GM19240 (cell line): ENCODE measurements around the gene FAM53B.
A peak's percentile ranks its signal among the peaks of the same experiment; 100 is the strongest.
"Not testable (repeated sequence)": the region's sequence is repeated elsewhere in the genome, so short reads cannot be mapped to it uniquely, and the experiment has no call there.

Experiments used
- DNase-seq: peaks from one replicate; pipeline ENCODE4 v3.0.0; 2011; ENCODE audit warnings: low spot score; ENCODE audit not compliant: insufficient read length

FAM53B gene

DNA sequence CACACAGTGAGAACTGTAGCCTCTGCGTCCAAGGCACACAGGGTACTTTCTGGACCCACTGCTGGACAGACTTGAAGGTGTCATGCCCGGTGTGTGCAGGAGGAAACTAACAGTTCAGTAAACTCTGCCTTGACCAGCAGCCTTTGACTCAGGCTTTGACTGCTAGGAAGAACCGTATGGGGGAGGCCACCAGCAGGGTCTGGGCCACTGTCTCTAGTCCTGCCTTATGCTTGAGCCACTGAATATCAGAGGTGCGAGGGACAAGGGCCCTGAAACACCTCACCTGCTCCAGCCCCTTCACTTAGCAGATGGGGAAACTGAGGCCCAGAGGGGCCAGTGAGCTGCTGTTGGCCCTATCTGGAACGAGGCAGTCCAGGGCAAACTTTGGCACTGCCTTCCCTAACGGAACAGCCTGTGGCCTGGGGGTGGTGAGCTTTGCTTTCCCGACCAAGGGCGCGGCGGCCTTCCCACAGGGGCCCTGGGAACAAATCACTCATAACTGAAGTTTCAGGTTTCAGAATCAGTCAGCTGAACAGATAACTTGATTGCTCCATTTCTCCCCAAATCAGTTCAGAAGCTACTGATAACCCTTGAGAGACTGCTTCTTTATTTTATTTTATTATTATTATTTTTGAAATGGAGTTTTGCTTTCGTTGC lies 130.0 kb downstream of the FAM53B start:
- peak; percentile 58 for DNase-seq

DNA sequence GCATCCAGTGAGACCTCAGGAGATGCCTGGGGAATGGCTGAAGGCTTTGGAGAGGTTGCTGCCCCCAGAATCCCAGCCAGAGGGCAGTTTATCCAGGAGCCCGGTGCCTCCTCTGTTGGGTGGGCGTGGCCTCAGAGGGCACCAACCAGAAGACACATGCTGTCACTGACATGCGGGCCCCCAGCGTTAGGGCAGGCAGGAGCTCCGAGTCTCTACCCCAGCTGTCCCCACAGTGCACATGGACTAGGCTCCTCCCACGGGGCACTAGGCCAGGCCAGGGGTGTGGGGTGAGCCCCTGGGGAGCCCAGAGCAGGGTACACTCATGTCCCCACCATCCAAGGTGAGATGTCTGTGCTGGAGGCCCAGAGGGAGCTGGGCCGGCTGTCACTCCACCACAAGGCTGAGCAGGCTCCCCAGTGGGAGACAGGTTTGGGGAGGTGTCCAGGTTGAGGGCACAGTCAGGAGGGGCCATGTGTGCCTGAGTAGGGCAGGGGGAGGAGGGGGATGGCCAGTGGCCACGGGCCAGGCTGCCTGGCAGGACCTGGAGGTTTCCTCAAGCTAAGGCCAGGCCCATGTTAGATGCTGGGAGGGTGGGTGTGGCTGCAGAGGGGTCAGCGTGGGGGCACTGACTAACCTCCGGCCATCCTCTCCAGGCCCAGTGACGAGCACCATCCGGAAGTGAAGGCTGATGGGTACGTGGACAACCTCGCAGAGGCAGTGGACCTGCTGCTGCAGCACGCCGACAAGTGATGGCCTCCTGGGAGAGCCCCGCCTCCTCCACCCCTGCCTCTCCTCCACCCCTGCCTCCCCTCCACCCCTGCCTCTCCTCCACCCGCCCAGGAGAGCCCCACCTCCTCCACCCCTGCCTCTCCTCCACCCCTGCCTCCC lies 131.3 kb downstream of the FAM53B start:
- no peak for DNase-seq

DNA sequence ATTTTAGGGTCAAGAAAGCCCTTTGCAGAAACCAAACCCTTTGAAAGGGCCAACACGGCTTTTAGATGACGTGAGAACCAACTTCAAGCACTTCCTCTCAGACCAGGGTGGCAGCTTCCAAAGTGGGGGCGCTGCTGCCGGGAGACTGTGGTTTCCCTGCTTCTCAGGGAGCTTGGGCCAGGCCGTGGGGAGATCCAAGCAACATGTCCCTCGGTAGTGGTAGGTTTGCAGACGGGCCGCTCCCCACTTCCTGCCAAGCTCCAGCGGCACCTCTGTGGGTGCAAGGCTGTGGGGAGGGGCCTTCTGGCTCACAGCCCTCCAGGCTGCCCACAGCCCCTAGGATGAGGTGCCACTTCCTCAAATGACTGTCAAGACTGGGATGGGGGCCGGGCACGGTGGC lies 132.4 kb downstream of the FAM53B start:
- DNase-seq: no peak

DNA sequence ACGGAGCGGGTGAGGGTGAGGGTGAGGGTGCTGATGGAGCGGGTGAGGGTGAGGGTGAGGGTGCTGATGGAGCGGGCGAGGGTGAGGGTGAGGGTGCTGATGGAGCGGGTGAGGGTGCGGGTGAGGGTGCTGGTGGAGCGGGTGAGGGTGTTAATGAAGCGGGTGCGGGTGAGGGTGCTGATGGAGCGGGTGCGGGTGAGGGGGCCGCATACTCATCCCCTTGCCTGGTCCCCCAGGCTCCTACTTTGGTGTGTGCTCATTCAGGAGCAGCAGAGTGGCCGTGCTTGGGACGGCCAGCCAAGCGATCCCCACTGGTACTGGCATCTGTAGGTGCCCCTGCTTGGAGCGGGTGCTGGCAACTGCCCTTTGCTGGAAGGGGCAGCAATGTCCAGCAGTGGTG lies 133.3 kb downstream of the FAM53B start:
- not testable (repeated sequence) for DNase-seq

DNA sequence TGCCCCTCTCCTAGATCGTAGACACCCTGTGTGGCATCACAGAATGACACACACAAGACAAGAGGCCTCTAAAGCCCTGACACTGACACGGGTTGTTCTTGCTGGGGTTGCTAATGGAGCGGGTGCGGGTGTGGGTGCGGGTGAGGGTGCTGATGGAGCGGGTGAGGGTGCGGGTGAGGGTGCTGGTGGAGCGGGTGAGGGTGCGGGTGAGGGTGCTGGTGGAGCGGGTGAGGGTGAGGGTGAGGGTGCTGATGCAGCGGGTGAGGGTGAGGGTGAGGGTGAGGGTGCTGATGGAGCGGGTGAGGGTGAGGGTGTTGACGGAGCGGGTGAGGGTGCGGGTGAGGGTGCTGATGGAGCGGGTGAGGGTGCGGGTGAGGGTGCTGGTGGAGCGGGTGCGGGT lies 134.0 kb downstream of the FAM53B start:
- not testable (repeated sequence) for DNase-seq

DNA sequence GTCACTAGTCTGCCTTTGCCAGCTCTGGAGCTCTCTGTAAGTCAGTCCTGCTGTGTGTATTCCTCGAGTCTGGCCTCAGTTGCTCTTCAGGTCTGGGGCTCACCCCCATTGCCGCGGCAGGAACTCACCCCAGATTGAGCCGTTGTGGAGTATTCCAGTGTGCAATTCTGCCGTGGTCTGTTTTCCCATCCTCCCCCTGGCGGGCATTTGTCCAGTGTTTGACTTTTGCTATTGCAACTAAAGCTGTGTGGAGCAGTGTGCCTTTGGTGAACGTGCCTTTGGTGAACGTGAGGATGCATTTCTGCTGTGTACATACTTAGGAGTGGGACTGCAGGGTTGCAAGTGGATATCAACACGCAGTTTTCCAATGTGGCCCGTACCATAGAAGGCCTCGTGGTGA lies 134.5 kb downstream of the FAM53B start:
- DNase-seq: no peak

DNA sequence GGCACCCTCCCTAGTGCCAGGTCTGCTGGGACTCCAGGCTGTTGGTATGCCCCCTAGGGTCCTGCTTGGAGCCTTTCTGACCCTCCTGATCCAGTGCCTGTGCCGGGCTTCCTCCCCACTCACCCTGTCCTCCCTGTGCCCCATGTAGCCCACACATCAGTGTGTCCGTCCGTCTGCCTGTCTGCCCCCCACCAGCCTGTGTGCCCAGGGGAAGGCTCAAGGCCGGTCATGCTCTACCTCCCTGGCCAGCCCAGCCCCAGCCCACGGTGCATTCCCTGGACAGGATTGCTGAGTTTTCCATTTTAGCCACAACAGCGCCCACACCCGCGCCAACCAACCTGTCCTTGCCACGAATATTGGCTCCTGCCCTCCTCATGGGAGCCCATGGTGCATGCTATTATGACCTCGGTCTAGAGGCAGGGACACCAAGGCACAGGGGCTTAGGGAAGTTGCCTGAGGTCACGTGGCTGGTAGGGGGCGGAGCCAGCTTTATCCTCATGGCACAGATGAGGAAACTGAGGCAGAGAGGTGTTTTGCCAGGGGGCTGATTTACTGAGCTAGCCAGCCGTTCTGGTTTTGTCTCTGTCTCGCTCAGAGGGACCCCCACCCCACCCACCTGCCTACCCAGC lies 136.0 kb downstream of the FAM53B start:
- DNase-seq: no peak

DNA sequence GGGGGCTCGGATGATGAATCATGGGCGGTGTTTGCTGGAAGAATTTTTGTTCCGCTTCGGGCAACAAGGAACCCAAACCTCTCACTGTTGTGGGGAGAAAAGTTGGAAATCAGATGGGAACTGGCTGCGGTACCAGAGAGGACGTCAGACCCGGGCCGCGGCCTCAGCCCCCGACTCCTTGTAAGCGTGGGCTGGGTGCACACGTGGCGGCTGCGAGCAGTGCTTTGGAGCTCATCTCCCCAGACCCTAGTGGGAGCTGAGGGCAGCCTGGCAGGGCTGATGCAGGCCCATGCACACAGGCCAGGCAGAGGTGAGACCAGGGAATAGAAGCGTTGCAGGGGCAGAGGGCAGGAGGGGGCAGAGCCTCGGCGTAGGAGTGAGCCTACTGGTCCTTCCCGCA lies 136.5 kb downstream of the FAM53B start:
- DNase-seq: no peak

DNA sequence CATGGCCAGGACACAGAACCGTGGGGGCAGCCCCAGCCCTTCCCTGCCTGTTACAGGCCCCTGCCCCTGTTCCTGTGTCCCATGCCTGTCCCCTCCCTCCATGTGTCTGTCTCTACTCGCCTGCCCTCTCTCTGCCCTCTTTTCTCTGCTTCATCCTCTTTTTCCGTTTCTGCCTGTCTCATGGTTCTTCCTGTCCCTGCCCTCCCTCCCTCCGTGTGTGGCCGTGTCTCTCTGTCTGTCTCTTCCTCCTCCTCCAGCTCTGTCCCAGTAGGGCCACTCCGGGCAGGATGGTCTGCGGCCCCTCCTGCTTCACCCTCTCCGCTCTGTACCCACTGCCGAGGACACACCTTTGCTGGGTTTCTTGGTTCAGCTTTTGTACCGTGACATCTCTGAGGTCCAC lies 137.4 kb downstream of the FAM53B start:
- no peak for DNase-seq

DNA sequence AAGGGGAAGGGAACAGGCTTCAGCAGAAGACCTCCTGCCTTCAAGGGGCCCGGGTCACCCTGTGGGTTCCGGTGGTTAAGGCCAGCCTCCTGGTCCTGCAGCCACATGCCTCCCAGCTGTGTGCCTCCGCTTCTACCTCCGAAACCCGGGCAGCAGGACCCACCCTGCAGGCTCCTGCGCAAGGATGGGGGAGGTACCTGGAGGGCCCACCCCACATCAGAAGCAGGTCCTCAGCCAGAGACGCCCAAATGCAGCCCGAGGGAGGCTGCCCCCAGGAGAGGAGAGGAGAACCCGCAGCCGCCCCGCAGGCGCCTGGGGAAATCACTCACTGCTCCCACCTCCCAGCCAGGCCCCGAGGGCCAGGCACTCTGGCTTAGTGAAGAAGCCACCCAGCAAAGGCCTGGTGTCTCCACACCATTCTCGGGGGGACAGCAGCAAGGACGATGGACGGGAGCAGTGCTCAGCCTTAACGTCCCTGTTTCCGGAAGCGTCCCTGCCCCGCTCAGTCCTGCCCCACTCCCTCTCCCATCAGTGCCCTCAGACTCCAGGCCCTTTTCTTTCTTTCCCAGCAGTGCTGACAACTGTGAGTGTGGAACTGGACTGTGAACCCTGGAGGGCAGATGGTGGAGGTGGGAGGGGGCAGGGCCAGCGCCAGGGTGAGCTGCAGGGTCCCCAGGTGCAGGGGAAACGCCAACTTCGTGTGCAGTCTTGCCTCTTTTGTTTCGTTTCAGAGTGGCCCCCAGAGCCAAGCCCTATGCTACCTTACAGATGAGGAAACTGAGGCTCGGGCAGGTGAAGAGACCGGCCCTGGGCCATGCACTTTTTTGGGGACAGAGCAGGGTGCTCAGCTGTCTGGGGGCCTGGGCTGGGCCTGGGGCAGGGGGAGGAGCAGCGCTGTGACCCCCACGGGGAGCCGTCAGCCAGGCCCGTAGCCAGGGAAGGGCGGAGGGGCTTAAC lies 138.0 kb downstream of the FAM53B start:
- DNase-seq: no peak

DNA sequence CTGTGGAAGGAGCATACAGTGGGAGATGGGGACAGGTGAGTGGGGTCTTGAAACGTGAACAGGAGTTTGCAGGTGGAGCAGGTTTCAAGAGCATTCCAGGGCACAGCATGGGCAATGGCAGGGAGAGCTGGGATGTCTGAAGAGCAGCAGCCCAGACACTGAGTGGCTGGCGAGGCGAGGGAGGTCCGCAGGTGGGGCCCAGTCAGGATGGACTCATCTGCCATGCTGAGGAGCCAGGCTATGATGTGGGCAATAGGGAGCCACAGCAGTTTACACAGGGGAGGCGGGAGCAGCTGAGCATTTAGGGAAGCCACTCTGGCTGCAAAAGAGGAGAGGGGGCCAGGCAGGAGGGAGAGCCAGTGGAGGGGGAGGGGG lies 138.7 kb downstream of the FAM53B start:
- DNase-seq: no peak

DNA sequence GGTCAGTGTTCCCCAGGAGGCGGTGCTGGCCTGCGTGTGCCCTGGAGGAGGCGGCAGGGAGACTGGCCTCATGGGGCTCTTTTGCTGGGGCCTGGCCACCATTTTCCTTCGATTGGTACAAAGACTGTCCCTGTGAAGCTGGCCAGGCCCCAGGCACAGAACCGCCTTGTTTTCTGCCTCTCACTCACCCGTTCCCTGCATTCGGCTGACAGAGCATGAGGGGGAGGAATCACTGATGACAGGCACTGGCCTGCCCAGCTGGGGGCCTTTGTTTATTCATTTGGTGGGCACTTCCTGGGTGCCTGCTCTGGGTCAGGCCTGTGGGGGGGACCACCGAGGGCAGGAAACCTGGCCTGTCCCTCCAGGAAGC lies 139.2 kb downstream of the FAM53B start:
- DNase-seq: no peak

DNA sequence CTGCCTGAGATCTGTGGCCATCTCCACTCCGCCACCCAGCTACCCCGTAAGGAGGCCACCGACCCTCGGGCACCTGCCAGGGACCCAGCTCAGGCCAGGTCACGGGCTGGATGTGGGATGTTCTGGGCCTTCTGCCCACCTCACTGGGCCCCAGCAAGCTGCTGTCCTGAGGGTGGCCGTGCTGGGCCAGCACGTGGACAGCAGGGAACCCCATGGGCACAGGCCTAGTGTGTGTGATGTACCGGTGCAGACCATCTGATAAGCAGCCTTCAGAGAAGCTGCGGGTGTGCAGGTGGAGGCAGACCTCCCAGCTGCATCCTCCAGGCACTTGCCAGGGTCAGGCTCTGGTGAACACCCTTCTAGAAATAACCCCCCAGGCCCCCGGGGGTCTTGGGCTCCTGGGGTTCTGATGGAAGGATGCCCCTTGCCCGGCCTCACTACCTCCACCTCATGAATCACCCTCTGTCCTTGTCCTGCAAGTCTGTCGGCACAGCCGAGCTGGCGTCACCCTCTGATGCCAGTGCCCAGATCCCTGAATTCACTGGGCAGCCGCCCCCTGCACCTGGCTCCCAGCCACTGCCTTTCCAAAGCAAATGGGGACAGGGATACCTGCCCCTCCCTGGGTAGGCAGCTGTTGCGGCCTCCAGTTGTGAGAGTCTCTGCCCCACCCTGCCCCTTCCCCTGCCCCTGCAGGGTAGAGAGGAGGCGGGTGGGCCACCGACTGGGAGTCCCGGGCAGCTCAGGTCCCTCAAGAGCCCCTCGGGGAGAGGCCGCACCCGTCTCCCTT lies 139.8 kb downstream of the FAM53B start:
- DNase-seq: no peak

DNA sequence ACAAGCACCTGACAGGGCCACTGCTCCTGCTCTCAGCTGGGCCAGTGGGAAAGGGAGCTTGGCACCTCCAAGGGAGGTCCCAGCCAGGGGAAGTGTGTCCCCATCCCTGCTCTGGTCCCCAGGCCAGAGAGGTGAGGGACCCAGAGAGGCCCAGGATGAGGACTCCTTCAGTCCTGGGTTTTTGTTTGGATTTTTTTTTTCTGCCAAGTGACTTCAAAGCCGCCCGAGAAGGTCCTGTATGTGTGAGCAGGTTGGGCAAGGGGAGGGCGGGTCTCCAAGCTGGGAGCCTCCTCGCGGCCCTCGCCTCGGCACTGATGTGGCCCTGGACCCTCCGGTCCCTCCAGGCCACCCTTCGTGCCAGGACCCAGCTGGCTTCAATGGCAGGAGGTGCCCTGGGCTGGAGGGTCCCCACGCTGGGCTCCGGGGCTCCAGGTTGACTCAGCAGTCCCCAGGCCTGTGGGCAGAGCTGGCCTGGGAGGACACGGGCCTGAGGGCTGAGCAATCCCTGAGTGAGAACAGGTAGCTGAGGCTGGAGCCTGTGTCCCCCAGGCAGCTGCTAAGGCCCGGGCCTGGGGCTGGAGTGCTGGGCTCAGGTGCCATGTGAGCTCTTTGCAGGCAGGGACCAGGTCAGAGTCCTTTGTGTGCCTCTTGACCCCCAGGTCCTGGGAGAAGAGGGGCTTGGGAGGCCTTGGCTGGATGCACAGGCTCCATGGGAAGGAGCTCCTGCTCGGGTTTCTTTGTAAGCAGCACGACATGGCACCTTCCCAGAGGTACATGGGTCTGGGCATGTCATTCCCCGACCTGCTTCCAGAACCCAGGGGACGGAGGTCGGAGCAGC lies 140.6 kb downstream of the FAM53B start:
- DNase-seq: no peak

DNA sequence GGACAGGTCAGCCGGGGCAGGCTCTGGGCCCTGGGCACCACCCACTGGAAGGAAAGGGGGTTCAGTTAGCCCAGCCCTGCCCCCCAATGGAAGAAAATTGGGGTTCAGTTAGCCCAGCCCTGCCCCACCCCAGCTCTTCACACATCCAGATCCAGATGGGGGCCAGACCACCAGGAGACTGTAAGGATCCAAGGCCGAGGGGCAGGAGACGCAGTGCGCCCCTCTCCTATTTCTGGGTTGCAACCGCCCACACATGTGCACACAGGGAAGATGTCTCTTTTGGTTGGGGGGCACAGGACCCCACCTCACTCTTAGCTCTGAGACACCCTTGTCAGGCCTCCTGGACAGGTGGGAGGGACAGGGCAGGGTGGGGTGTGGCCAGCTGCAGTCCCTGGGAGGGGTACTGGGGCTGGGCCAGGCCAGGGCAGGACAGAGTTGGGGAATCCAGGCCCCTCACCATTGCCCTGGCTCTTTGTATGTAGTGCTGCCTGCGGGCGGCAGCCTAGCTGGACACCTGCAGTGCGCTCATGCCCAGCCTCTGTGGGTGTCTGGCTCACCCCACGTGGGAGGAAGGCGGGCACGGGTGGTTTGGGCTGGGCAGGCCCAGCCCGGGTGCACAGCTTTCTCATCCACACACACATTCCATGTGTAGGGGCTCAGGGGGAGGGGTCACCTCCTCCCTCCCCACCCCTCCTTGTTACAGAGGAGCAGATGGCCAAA lies 141.4 kb downstream of the FAM53B start:
- no peak for DNase-seq

DNA sequence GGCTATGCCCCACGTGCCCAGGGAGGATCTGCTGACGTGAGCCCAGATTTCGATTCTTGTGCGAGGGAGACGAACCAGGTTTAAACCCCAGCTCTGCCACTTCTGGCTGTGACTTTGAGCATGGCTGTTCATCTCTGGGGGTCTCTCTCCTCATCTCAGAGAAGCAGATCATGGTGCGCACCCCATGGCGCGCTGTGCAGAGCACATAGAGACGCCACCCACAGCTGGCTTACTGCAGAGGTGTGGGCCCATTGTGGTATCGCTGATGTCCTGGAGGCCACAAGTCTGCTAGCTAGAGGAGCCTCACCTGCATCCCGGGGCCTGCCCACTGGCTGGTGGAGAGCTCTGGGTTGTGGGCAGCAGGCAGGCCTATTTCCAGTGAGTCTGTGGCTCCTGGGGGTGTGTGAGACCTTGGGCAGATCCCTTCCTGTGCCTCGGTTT lies 142.0 kb downstream of the FAM53B start:
- DNase-seq: no peak

DNA sequence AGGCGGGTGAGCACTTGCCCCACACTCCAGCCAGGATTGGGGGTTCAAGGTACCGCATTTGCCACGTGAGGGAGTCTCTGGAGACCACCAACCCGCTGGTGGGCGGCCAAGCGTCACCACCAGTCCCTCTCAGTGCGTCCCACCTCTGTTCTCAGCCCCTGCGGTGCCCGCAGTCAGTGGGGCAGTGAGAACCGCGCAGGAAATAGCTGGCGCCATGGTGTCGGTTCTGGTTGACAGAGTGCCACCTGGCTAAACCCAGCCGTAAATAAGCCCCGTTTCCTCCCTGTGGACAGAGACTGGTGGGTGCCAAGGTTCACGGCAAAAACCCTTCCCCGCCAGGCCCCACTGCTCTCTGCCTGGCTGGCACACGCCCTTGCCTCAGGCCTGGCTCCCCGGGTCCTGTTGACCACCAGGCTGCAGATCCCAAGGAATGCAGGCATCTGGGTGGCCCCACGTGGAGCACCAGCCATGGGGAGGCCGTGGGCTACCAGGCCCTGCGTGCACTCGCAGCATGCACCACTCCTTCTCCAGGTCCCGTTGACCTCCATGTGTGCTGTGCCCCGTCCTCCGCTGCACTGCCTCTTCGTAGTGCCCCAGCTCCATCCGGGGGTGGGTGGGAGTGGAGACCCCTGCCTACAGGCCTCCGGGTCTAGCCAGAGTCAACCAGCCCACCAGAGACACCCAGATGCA lies 142.6 kb downstream of the FAM53B start:
- no peak for DNase-seq

DNA sequence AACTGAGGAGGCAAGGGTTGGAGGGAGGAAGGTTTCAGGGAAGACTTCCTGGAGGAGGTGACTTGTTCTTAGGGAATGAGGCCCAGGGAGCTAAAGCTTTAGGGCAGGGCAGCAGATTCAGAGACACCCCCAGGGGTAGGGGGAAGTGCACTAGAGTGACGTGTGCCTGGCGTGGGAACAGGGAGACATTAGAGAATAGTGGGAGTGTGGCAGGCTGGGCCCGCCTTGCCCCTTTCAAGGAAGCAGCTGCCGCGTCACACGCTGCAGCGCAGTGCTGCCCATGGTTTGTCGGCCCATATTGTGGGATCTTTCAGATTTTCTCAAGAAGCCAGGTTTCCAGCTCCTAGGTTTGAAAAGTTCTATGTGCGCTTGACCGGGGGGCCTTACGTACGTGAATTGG lies 143.2 kb downstream of the FAM53B start:
- DNase-seq: no peak
